SK-N-SH (cell line): Measurements from ENCODE around the gene EBLN1. TPM values are rescaled to one million over a fixed set of nuclear protein-coding genes. Genes with fewer than 3 reads are reported as not detected.

Experiments used
- CTCF ChIA-PET: fragments of 300-600, 350-600 bp; formaldehyde crosslinking; extraction: SDS; loops from one replicate; lab custom pipeline; 2021; lab: Yijun Ruan, JAX
- POLR2A ChIA-PET: fragments of 350-600 bp; sonication (Branson Sonifier 250); formaldehyde crosslinking; extraction: SDS; loops from one replicate; lab custom pipeline; 2020; ENCODE audit warnings: antibody characterized with exemption, inconsistent platforms; lab: Yijun Ruan, JAX
- DNase-seq: peaks from one replicate; pipeline ENCODE4 v3.0.0; 2012
- H2AFZ ChIP-seq: fragments of 200-600 bp; sonication (generic); 2 replicates; pipeline ENCODE4 v1.8.1; 2016; ENCODE audit warnings: antibody characterized with exemption, mild to moderate bottlenecking, low read depth
- H3F3A ChIP-seq: fragments of 200-600 bp; sonication (generic); replicated peaks from 2 replicates; pipeline ENCODE3; 2016; ENCODE audit warnings: antibody characterized with exemption, mild to moderate bottlenecking; ENCODE audit not compliant: insufficient read depth
- H3K27ac ChIP-seq, 2 experiments: fragments of 200-500 bp in 1 of 2; fragments of 200-600 bp in 1 of 2; sonication (Bioruptor generic) in 1 of 2; sonication (generic), shearing (Covaris generic) in 1 of 2; 2 replicates each; pipeline versions ENCODE4 v1.5.1 to v1.6.1; 2014 to 2016; ENCODE audit warnings: low read depth in 2 of 2, inconsistent platforms in 1 of 2, low read length in 1 of 2, mild to moderate bottlenecking in 1 of 2, mixed read lengths in 1 of 2
- H3K27me3 ChIP-seq: fragments of 200-600 bp; sonication (generic), shearing (Covaris generic); 2 replicates; pipeline ENCODE4 v1.6.1; 2016; ENCODE audit warnings: mixed run types; ENCODE audit not compliant: insufficient read depth
- H3K36me3 ChIP-seq, 2 experiments: fragments of 200-500 bp in 1 of 2; fragments of 200-600 bp in 1 of 2; sonication (Bioruptor generic) in 1 of 2; sonication (generic) in 1 of 2; replicated peaks in 1 of 2; 2 replicates each; pipeline versions ENCODE3 to v1.5.1; 2014 to 2016; ENCODE audit warnings: low read length in 1 of 2, mild to moderate bottlenecking in 1 of 2; ENCODE audit not compliant: insufficient read depth in 2 of 2, control insufficient read depth in 1 of 2
- H3K4me1 ChIP-seq, 2 experiments: fragments of 200-500 bp in 1 of 2; fragments of 200-600 bp in 1 of 2; sonication (Bioruptor generic) in 1 of 2; sonication (generic), shearing (Covaris generic) in 1 of 2; 2 replicates each; pipeline versions ENCODE4 v1.5.1 to v1.6.1; 2014 to 2016; ENCODE audit warnings: low read depth in 1 of 2, low read length in 1 of 2, mixed run types in 1 of 2; ENCODE audit not compliant: insufficient read depth in 2 of 2, control insufficient read depth in 1 of 2
- H3K4me2 ChIP-seq: fragments of 200-600 bp; sonication (generic), shearing (Covaris generic); 2 replicates; pipeline ENCODE4 v1.6.1; 2017; ENCODE audit warnings: mixed run types
- H3K4me3 ChIP-seq, 2 experiments: fragments of 200-500 bp in 1 of 2; fragments of 200-600 bp in 1 of 2; sonication (Bioruptor generic) in 1 of 2; sonication (generic), shearing (Covaris generic) in 1 of 2; 2 replicates each; pipeline versions ENCODE4 v1.5.1 to v1.8.1; 2014 to 2016; ENCODE audit warnings: low read depth in 2 of 2, inconsistent platforms in 1 of 2, low read length in 1 of 2, mild to moderate bottlenecking in 1 of 2, mixed read lengths in 1 of 2, moderate library complexity in 1 of 2
- H3K79me2 ChIP-seq: fragments of 200-600 bp; sonication (generic); 2 replicates; pipeline ENCODE4 v1.8.1; 2017; ENCODE audit warnings: mild to moderate bottlenecking; ENCODE audit not compliant: insufficient read depth
- H3K9ac ChIP-seq: fragments of 200-600 bp; sonication (generic); 2 replicates; pipeline ENCODE4 v1.6.1; 2017; ENCODE audit warnings: mixed run types
- H3K9me2 ChIP-seq: fragments of 200-600 bp; sonication (generic); 2 replicates; pipeline ENCODE4 v1.6.1; 2017; ENCODE audit warnings: mixed run types
- H3K9me3 ChIP-seq: fragments of 200-600 bp; sonication (generic); 2 replicates; pipeline ENCODE4 v1.6.1; 2017; ENCODE audit warnings: mixed run types, mild to moderate bottlenecking, moderate library complexity
- H4K20me1 ChIP-seq: fragments of 200-600 bp; sonication (generic); 2 replicates; pipeline ENCODE4 v1.6.1; 2017; ENCODE audit warnings: mild to moderate bottlenecking, mixed run types; ENCODE audit not compliant: insufficient read depth
- EZH2phosphoT487 ChIP-seq: fragments of 200-600 bp; sonication (generic); IDR thresholded peaks from 2 replicates; pipeline ENCODE4 v1.6.1; 2017; ENCODE audit warnings: low read depth, mixed run types, mild to moderate bottlenecking, antibody characterized with exemption, moderate library complexity, borderline replicate concordance
- FOSL2 ChIP-seq: IDR thresholded peaks from 2 replicates; pipeline ENCODE4 v1.4.0; 2012; ENCODE audit warnings: low read depth, mild to moderate bottlenecking, moderate library complexity, borderline replicate concordance
- FOXM1 ChIP-seq: IDR thresholded peaks from 2 replicates; pipeline ENCODE4 v1.4.0; 2012; ENCODE audit warnings: low read depth, mild to moderate bottlenecking
- MXI1 ChIP-seq: IDR thresholded peaks from 2 replicates; pipeline ENCODE4 v1.6.1; 2012; ENCODE audit warnings: mild to moderate bottlenecking, low read depth, low read length, improper control_type of control experiment
- NRF1 ChIP-seq: IDR thresholded peaks from 2 replicates; pipeline ENCODE4 v1.6.1; 2012; ENCODE audit warnings: low read depth, mild to moderate bottlenecking, low read length
- RCOR1 ChIP-seq: fragments of 150-350 bp; IDR thresholded peaks from 2 replicates; pipeline ENCODE4 v1.6.1; 2017; ENCODE audit warnings: antibody characterized with exemption, low read length
- YY1 ChIP-seq: IDR thresholded peaks from 2 replicates; pipeline ENCODE4 v1.4.0; 2012; ENCODE audit warnings: low read depth, mild to moderate bottlenecking
- WGBS: methylation state at CpG from one replicate; pipeline ENCODE4 v1.1.6; 2017; ENCODE audit warnings: low lambda C conversion rate; 5-methylcytosine and 5-hydroxymethylcytosine counted together
- polyA plus RNA-seq, 3 experiments: library from polyadenylated mRNA; depleted of rRNA; stranded (reverse); fragments of >200 nt; gene quantifications; 2 replicates each; pipeline ENCODE4 v1.2.3, GENCODE V29; 2012
- TF ChIP-seq, protein P1 (sequence below): IDR thresholded peaks from 2 replicates; pipeline ENCODE4 v1.4.0; 2012; ENCODE audit warnings: low read depth, borderline replicate concordance
- TF ChIP-seq, protein P2 (sequence below): fragments of 200-600 bp; sonication (generic); IDR thresholded peaks from 2 replicates; pipeline ENCODE4 v1.6.1; 2017; ENCODE audit warnings: antibody characterized with exemption, mild to moderate bottlenecking, moderate library complexity
- TF ChIP-seq, protein P3 (sequence below): IDR thresholded peaks from 2 replicates; pipeline ENCODE4 v1.6.1; 2012; ENCODE audit warnings: mild to moderate bottlenecking, low read depth, low read length, moderate library complexity

The EBLN1 gene
- polyA plus RNA-seq, 1 of the 3 experiments (the other 2 are of a cell fraction): not detected

DNA sequence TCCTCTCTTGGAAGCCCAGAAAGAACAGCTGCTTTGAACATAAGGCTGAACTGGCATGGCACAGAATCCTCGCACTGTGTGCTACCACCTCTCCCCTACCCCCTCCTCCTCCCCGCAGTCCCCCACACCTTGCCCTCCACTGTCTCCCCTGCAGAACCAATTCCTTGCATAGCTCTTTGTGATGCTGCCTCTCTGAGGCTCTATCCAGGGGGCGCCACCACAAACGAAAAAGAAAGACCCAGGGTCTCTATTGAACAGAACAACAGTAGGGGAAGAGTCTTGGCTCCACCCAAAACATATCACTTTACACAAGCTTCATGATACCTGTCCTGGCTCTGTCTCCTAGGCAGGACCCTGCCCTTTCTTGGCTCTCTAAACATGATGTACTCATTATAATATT is 26.2 kb upstream of the EBLN1 start:
- Histone ChIP-seq H4K20me1 (no peaks in the 10 kb centered on the region), H2AFZ (no peak overlapping the region), H3K9me2 (no peaks in the 10 kb centered on the region), H3K9ac (no peak overlapping the region), H3K4me3 (no peak overlapping the region), H3K27me3 (no peaks in the 10 kb centered on the region), H3F3A (peaks cover 12% of the 10 kb centered on the region), H3K36me3 (no peaks in the 10 kb centered on the region), H3K4me1 (no peaks in the 10 kb centered on the region; a peak in 1 of 4 replicates), H3K9me3 (0 out of 2 replicates have a peak, but pooled peaks cover 3% of the 10 kb centered on the region), H3K27ac (no peak overlapping the region), H3K79me2 (no peaks in the 10 kb centered on the region), H3K4me2 (no peak overlapping the region)
- 69% methylated on average over 4 of the region's 4 CpGs for WGBS
- CTCF ChIA-PET: interaction anchor here (1.7 kb wide), 1 partner anchor 11 kb away, joined by 5 read pairs; no protein-coding TSS in a partner anchor
- no peak for TF ChIP-seq YY1
- TF ChIP-seq, protein P1, sequence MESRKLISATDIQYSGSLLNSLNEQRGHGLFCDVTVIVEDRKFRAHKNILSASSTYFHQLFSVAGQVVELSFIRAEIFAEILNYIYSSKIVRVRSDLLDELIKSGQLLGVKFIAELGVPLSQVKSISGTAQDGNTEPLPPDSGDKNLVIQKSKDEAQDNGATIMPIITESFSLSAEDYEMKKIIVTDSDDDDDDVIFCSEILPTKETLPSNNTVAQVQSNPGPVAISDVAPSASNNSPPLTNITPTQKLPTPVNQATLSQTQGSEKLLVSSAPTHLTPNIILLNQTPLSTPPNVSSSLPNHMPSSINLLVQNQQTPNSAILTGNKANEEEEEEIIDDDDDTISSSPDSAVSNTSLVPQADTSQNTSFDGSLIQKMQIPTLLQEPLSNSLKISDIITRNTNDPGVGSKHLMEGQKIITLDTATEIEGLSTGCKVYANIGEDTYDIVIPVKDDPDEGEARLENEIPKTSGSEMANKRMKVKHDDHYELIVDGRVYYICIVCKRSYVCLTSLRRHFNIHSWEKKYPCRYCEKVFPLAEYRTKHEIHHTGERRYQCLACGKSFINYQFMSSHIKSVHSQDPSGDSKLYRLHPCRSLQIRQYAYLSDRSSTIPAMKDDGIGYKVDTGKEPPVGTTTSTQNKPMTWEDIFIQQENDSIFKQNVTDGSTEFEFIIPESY: no peak
- TF ChIP-seq, protein P2, sequence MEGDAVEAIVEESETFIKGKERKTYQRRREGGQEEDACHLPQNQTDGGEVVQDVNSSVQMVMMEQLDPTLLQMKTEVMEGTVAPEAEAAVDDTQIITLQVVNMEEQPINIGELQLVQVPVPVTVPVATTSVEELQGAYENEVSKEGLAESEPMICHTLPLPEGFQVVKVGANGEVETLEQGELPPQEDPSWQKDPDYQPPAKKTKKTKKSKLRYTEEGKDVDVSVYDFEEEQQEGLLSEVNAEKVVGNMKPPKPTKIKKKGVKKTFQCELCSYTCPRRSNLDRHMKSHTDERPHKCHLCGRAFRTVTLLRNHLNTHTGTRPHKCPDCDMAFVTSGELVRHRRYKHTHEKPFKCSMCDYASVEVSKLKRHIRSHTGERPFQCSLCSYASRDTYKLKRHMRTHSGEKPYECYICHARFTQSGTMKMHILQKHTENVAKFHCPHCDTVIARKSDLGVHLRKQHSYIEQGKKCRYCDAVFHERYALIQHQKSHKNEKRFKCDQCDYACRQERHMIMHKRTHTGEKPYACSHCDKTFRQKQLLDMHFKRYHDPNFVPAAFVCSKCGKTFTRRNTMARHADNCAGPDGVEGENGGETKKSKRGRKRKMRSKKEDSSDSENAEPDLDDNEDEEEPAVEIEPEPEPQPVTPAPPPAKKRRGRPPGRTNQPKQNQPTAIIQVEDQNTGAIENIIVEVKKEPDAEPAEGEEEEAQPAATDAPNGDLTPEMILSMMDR: peak; percentile 15; the same call in 1 of the 2 replicates
- TF ChIP-seq MXI1: no peak
- no peak for TF ChIP-seq NRF1
- no peak for TF ChIP-seq EZH2phosphoT487
- POLR2A ChIA-PET: interaction anchor here (1.1 kb wide), 1 partner anchor 15 kb away, joined by 5 read pairs; no protein-coding TSS in a partner anchor
- no peak for DNase-seq

DNA sequence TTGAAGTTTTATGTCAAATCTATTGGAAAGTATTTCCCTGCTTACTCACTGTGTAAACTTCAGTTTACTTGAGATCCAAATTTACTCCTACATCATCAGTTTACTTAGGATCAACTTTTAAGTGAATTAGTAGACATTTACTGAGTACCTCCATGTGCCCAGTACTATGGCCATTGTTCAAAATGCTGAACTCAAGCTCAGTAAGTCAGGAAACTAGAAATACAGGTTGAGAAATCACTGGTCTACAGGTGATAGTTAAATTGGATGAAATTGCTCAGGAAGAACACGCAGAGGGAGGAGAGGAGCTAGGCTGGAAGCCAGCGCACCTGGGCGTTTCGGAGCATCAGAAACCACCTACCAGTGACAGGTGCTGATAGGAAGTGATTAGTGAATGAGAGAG is 25.5 kb upstream of the EBLN1 start:
- H3K4me2 ChIP-seq: no peak overlapping the region
- ChIA-PET CTCF (interaction anchor here (1.7 kb wide), 1 partner anchor 11 kb away, joined by 5 read pairs; no protein-coding TSS in a partner anchor), POLR2A (interaction anchor here (1.1 kb wide), 1 partner anchor 14 kb away, joined by 5 read pairs; no protein-coding TSS in a partner anchor)
- no peak overlapping the region for H3K4me3 ChIP-seq
- H3K9me2 ChIP-seq: no peaks in the 10 kb centered on the region
- WGBS: 84% methylated on average over 4 of the region's 4 CpGs
- H3K27ac ChIP-seq: no peak overlapping the region
- peaks cover 12% of the 10 kb centered on the region for H3F3A ChIP-seq
- H3K9me3 ChIP-seq: 0 out of 2 replicates have a peak, but pooled peaks cover 3% of the 10 kb centered on the region
- H3K27me3 ChIP-seq: no peaks in the 10 kb centered on the region
- H2AFZ ChIP-seq: no peak overlapping the region
- no peaks in the 10 kb centered on the region for H3K36me3 ChIP-seq
- no peak overlapping the region for H3K9ac ChIP-seq
- DNase-seq: no peak
- no peaks in the 10 kb centered on the region for H3K79me2 ChIP-seq
- TF ChIP-seq, protein P3, sequence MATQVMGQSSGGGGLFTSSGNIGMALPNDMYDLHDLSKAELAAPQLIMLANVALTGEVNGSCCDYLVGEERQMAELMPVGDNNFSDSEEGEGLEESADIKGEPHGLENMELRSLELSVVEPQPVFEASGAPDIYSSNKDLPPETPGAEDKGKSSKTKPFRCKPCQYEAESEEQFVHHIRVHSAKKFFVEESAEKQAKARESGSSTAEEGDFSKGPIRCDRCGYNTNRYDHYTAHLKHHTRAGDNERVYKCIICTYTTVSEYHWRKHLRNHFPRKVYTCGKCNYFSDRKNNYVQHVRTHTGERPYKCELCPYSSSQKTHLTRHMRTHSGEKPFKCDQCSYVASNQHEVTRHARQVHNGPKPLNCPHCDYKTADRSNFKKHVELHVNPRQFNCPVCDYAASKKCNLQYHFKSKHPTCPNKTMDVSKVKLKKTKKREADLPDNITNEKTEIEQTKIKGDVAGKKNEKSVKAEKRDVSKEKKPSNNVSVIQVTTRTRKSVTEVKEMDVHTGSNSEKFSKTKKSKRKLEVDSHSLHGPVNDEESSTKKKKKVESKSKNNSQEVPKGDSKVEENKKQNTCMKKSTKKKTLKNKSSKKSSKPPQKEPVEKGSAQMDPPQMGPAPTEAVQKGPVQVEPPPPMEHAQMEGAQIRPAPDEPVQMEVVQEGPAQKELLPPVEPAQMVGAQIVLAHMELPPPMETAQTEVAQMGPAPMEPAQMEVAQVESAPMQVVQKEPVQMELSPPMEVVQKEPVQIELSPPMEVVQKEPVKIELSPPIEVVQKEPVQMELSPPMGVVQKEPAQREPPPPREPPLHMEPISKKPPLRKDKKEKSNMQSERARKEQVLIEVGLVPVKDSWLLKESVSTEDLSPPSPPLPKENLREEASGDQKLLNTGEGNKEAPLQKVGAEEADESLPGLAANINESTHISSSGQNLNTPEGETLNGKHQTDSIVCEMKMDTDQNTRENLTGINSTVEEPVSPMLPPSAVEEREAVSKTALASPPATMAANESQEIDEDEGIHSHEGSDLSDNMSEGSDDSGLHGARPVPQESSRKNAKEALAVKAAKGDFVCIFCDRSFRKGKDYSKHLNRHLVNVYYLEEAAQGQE: no peak
- TF ChIP-seq FOXM1 (no peak), RCOR1 (no peak), FOSL2 (no peak)
- no peaks in the 10 kb centered on the region for H4K20me1 ChIP-seq
- no peaks in the 10 kb centered on the region; a peak in 1 of 4 replicates for H3K4me1 ChIP-seq
